GM18870 (cell line): ENCODE data around the gene CNTN4.

ENCODE experiments used
- ATAC-seq: cut with Tn5 transposase; IDR thresholded peaks from one replicate; pipeline ENCODE4 v1.9.1; 2021; ENCODE audit warnings: moderate library complexity; ENCODE audit not compliant: unreplicated experiment

Gene CNTN4

GRCh38 chr3:3013317-3014052, 914.8 kb downstream of the CNTN4 start:
- no peak for ATAC-seq

GRCh38 chr3:3015185-3016089, 916.8 kb downstream of the CNTN4 start:
- peak; percentile 73 for ATAC-seq

GRCh38 chr3:3016226-3016625, 917.6 kb downstream of the CNTN4 start:
- ATAC-seq = no peak

GRCh38 chr3:3020209-3020608, 921.5 kb downstream of the CNTN4 start:
- ATAC-seq = no peak

GRCh38 chr3:3023111-3023745, 924.6 kb downstream of the CNTN4 start:
- no peak for ATAC-seq

GRCh38 chr3:3027976-3028567, 929.4 kb downstream of the CNTN4 start:
- ATAC-seq = peak; percentile 98

- no peak for ATAC-seq
These were observed 932.7 kb downstream of the CNTN4 start for GRCh38 chr3:3031326-3031725.

- no peak for ATAC-seq
These were observed 938.5 kb downstream of the CNTN4 start for GRCh38 chr3:3037156-3037555.

GRCh38 chr3:3038201-3038991, 939.7 kb downstream of the CNTN4 start:
- no peak for ATAC-seq

GRCh38 chr3:3053974-3054373, 955.3 kb downstream of the CNTN4 start:
- no peak for ATAC-seq

- no peak for ATAC-seq
These were observed 961.0 kb downstream of the CNTN4 start for GRCh38 chr3:3059645-3060044.

- no peak for ATAC-seq
These were observed 965.6 kb downstream of the CNTN4 start for GRCh38 chr3:3064297-3064696.

GRCh38 chr3:3065876-3066275, 967.2 kb downstream of the CNTN4 start:
- ATAC-seq = no peak

GRCh38 chr3:3066378-3066777, 967.7 kb downstream of the CNTN4 start:
- ATAC-seq = no peak

GRCh38 chr3:3066910-3067309, 968.2 kb downstream of the CNTN4 start:
- ATAC-seq = no peak

- ATAC-seq = no peak
These were observed 969.8 kb downstream of the CNTN4 start for GRCh38 chr3:3068358-3068881.

- no peak for ATAC-seq
These were observed 971.1 kb downstream of the CNTN4 start for GRCh38 chr3:3069723-3070122.

GRCh38 chr3:3071136-3071535, 972.5 kb downstream of the CNTN4 start:
- no peak for ATAC-seq

- peak; percentile 87 for ATAC-seq
These were observed 976.0 kb downstream of the CNTN4 start for GRCh38 chr3:3074551-3075257.

GRCh38 chr3:3080309-3080708, 981.6 kb downstream of the CNTN4 start:
- ATAC-seq = no peak
